Measurements from ENCODE around the gene STATH. TPM values are rescaled to one million over a fixed set of nuclear protein-coding genes. Genes with fewer than 3 reads are reported as not detected.

The STATH gene
- total RNA-seq, 2 donors from 2014 or later: not detected

Other genes with a start within 250 kb of the STATH start
- gene SULT1B1, start 235.3 kb upstream of the STATH start, total RNA-seq: 1 to 10 TPM; 1.8 to 4.0 TPM
- 1 to 10 TPM in 1 of 2 donors, not detected in 1; 1.3 TPM for gene SULT1E1, start 135.8 kb upstream of the STATH start, total RNA-seq
- 1 to 10 TPM in 1 of 2 donors, not detected in 1; 2.3 TPM for gene CSN1S1, start 64.9 kb upstream of the STATH start, total RNA-seq
- gene CSN2, start 30.2 kb upstream of the STATH start, total RNA-seq: not detected
- gene HTN3, start 32.5 kb downstream of the STATH start, total RNA-seq: not detected
- gene HTN1, start 54.5 kb downstream of the STATH start, total RNA-seq: not detected
- gene PRR27, start 158.3 kb downstream of the STATH start, total RNA-seq: not detected
- gene ODAM, start 199.8 kb downstream of the STATH start, total RNA-seq: 1 to 10 TPM in 1 of 2 donors, not detected in 1; 2.6 TPM
- not detected for gene FDCSP, start 230.2 kb downstream of the STATH start, total RNA-seq
- not detected for gene CSN3, start 246.6 kb downstream of the STATH start, total RNA-seq